A549 (cell line): ENCODE data around the gene RTEL1.

Experiments
- BHLHE40 ChIP-seq: IDR thresholded peaks from 2 replicates; pipeline ENCODE4 v1.6.1; 2012; ENCODE audit warnings: low read depth, low read length, inconsistent platforms
- CBX8 ChIP-seq: fragments of 200-600 bp; sonication (generic); IDR thresholded peaks from 2 replicates; pipeline ENCODE4 v1.6.1; 2016
- CTCF ChIP-seq: fragments of >200 bp; sonication (Bioruptor Twin); formaldehyde crosslinking; IDR thresholded peaks from 3 replicates; pipeline ENCODE4 v1.5.1; 2016
- ESRRA ChIP-seq: fragments of 150-350 bp; IDR thresholded peaks from 2 replicates; pipeline ENCODE4 v1.6.1; 2014; ENCODE audit warnings: mild to moderate bottlenecking, low read length, borderline replicate concordance
- JUNB ChIP-seq: fragments of >200 bp; sonication (Bioruptor Twin); formaldehyde crosslinking; IDR thresholded peaks from 2 replicates; pipeline ENCODE4 v1.6.1; 2016
- KDM1A ChIP-seq: fragments of 200-600 bp; sonication (generic); IDR thresholded peaks from 2 replicates; pipeline ENCODE4 v1.6.1; 2016; ENCODE audit warnings: low read depth, mild to moderate bottlenecking
- MAX ChIP-seq: IDR thresholded peaks from 2 replicates; pipeline ENCODE4 v1.6.1; 2012
- PBX3 ChIP-seq: IDR thresholded peaks from 2 replicates; pipeline ENCODE4 v1.6.1; 2012
- POLR2A ChIP-seq: IDR thresholded peaks from 2 replicates; pipeline ENCODE4 v1.6.1; 2012; ENCODE audit warnings: mild to moderate bottlenecking, low read length
- REST ChIP-seq: fragments of 200-600 bp; sonication (generic); IDR thresholded peaks from 2 replicates; pipeline ENCODE4 v1.6.1; 2016; ENCODE audit warnings: antibody characterized with exemption, mild to moderate bottlenecking, moderate library complexity
- RFX5 ChIP-seq: fragments of 450-650 bp; IDR thresholded peaks from 2 replicates; pipeline ENCODE4 v1.7.1; 2014; ENCODE audit warnings: antibody characterized with exemption, mild to moderate bottlenecking, moderate library complexity
- USF2 ChIP-seq: fragments of 450-650 bp; IDR thresholded peaks from 2 replicates; pipeline ENCODE4 v1.6.1; 2014; ENCODE audit warnings: antibody characterized with exemption

- TF ChIP-seq CTCF, result no peak
- no peak for TF ChIP-seq MAX
- no peak for TF ChIP-seq ESRRA
- TF ChIP-seq POLR2A, result no peak
- no peak for TF ChIP-seq KDM1A
- no peak for TF ChIP-seq RFX5
- no peak for TF ChIP-seq CBX8
- no peak for TF ChIP-seq PBX3
- TF ChIP-seq BHLHE40, result no peak
- TF ChIP-seq REST, result no peak
- no peak for TF ChIP-seq USF2
- no peak for TF ChIP-seq JUNB
These were observed 32.2 kb upstream of the RTEL1 start for GRCh38 chr20:63625771-63626423.
